Measurements from ENCODE around the gene LUZP2.

GRCh38 chr11:24624432-24624831 lies 127.6 kb downstream of the LUZP2 start:
- TF ChIP-seq CTCF (optimal IDR thresholded peaks at IDR 0.05 in 1 of 3, IDR thresholded peaks at IDR 0.05 in 1 of 3, conservative IDR thresholded peaks at IDR 0.05 in 1 of 3; ENCODE audit: extremely low read depth in 1 of 3, insufficient read depth in 2 of 3, low read length in 3 of 3): no peak
- TF ChIP-seq EZH2 (IDR thresholded peaks at IDR 0.05; ENCODE audit: low read length): no peak
